Stimulated activated naive CD8-positive, alpha-beta T cell treated with anti-CD3 and anti-CD28 coated beads, Interleukin-15, Interleukin-2, amounts not matched to agents 100 U/mL and 50 U/mL, for 24 hours (primary cell): Measurements from ENCODE around the gene NAMPT.
"Not testable (repeated sequence)": the region's sequence is repeated elsewhere in the genome, so short reads cannot be mapped to it uniquely, and the experiment has no call there.

Source experiments
- ATAC-seq: fragments of 150-1000 bp; cut with Tn5 transposase; one replicate; pipeline ENCODE4 v1.10.0; 2021
- DNase-seq: peaks from one replicate; pipeline ENCODE4 v3.0.0; 2021

The NAMPT gene

GRCh38 chr7:106304568-106304967 lies 19.8 kb upstream of the NAMPT start:
- ATAC-seq (no peak), DNase-seq (no peak)

- not testable (repeated sequence) for DNase-seq, ATAC-seq
Observed at GRCh38 chr7:106298631-106299030, 13.8 kb upstream of the NAMPT start.

- not testable (repeated sequence) for DNase-seq, ATAC-seq
Observed at GRCh38 chr7:106298155-106298554, 13.4 kb upstream of the NAMPT start.

GRCh38 chr7:106294334-106294733 lies 9.6 kb upstream of the NAMPT start:
- ATAC-seq (no peak), DNase-seq (no peak)

GRCh38 chr7:106291247-106291646 lies 6.5 kb upstream of the NAMPT start:
- no peak for ATAC-seq
- no peak for DNase-seq

GRCh38 chr7:106290319-106290718 lies 5.5 kb upstream of the NAMPT start:
- DNase-seq (no peak), ATAC-seq (no peak)

- DNase-seq (no peak), ATAC-seq (no peak)
Observed at GRCh38 chr7:106289848-106290247, 5.1 kb upstream of the NAMPT start.

- ATAC-seq = no peak
- DNase-seq = no peak
Observed at GRCh38 chr7:106288263-106288662, 3.5 kb upstream of the NAMPT start.

- ATAC-seq = no peak
- no peak for DNase-seq
Observed at GRCh38 chr7:106287786-106288185, 3.0 kb upstream of the NAMPT start.

GRCh38 chr7:106285855-106286492 lies 1.2 kb upstream of the NAMPT start:
- DNase-seq (peak; percentile 40), ATAC-seq (peak; percentile 24)

- DNase-seq (peak; percentile 100), ATAC-seq (peak; percentile 87)
Observed at GRCh38 chr7:106285051-106285854, 470 bp upstream of the NAMPT start.

- ATAC-seq (peak; percentile 9), DNase-seq (peak; percentile 66)
Observed at GRCh38 chr7:106283831-106284713, 711 bp downstream of the NAMPT start.

- DNase-seq = no peak
- no peak for ATAC-seq
Observed at GRCh38 chr7:106283501-106283830, 1.3 kb downstream of the NAMPT start.

- no peak for DNase-seq
- ATAC-seq = no peak
Observed at GRCh38 chr7:106282852-106283251, 1.9 kb downstream of the NAMPT start.

- ATAC-seq = no peak
Observed at GRCh38 chr7:106282390-106282789, 2.4 kb downstream of the NAMPT start.

GRCh38 chr7:106281585-106282318 lies 3.0 kb downstream of the NAMPT start:
- ATAC-seq (no peak), DNase-seq (peak; percentile 23)

More at GRCh38 chr7:106282390-106282789, 2.4 kb downstream of the NAMPT start:
- no peak for DNase-seq

- ATAC-seq = no peak
Observed at GRCh38 chr7:106281127-106281526, 3.7 kb downstream of the NAMPT start.

GRCh38 chr7:106279425-106280197 lies 5.2 kb downstream of the NAMPT start:
- ATAC-seq = peak; percentile 86
- peak; percentile 52 for DNase-seq

More at GRCh38 chr7:106281127-106281526, 3.7 kb downstream of the NAMPT start:
- no peak for DNase-seq

- DNase-seq (no peak), ATAC-seq (no peak)
Observed at GRCh38 chr7:106278695-106279094, 6.1 kb downstream of the NAMPT start.

GRCh38 chr7:106277976-106278375 lies 6.8 kb downstream of the NAMPT start:
- DNase-seq = no peak
- ATAC-seq = no peak

GRCh38 chr7:106276513-106276912 lies 8.3 kb downstream of the NAMPT start:
- ATAC-seq (no peak), DNase-seq (no peak)
